IMR-90 (cell line): ENCODE measurements around the gene CPN2. TPM values are rescaled to one million over a fixed set of nuclear protein-coding genes. Genes with fewer than 3 reads are reported as not detected.

Source experiments
- ATAC-seq: fragments of 200-7000 bp; cut with Tn5 transposase; 2 replicates; pipeline ENCODE4 v1.9.1; 2020; ENCODE audit warnings: low read depth, mild to moderate bottlenecking, moderate library complexity
- BruUV-seq: library from RNA; stranded (reverse); fragments of 400-500 nt; replicated peaks from 2 replicates; lab custom pipeline; 2021; lab: Mats Ljungman, UMichigan
- CTCF ChIA-PET: fragments of 300-600 bp; formaldehyde crosslinking; extraction: SDS; loops from one replicate; lab custom pipeline; 2021; ENCODE audit warnings: antibody characterized with exemption; lab: Yijun Ruan, JAX
- POLR2A ChIA-PET: fragments of 300-600 bp; sonication (Branson Sonifier 250); formaldehyde crosslinking; loops from one replicate; lab custom pipeline; 2022; ENCODE audit warnings: antibody characterized with exemption; ENCODE audit not compliant: unreplicated experiment; lab: Charles Lee
- DNase-seq: peaks from one replicate; pipeline ENCODE4 v3.0.0; 2013
- H2AFZ ChIP-seq: replicated peaks from 2 replicates; pipeline ENCODE3; 2013; ENCODE audit warnings: low read length, mild to moderate bottlenecking; ENCODE audit not compliant: poor library complexity
- H2AK5ac ChIP-seq: 2 replicates; pipeline ENCODE4 v1.6.1; 2013; ENCODE audit warnings: low read depth, low read length, inconsistent platforms
- H2AK9ac ChIP-seq: replicated peaks from 2 replicates; pipeline ENCODE3; 2013; ENCODE audit warnings: mild to moderate bottlenecking, low read depth, low read length, moderate library complexity; ENCODE audit not compliant: poor library complexity
- H2BK120ac ChIP-seq: 2 replicates; pipeline ENCODE4 v1.6.1; 2013; ENCODE audit warnings: low read depth, low read length, inconsistent platforms
- H2BK15ac ChIP-seq: 3 replicates; pipeline ENCODE4 v1.6.1; 2013; ENCODE audit warnings: low read depth, low read length, inconsistent platforms
- H2BK20ac ChIP-seq: 2 replicates; pipeline ENCODE4 v1.6.1; 2013; ENCODE audit warnings: low read depth, mild to moderate bottlenecking, inconsistent platforms, low read length, moderate library complexity
- H2BK5ac ChIP-seq: 2 replicates; pipeline ENCODE4 v1.6.1; 2013; ENCODE audit warnings: mild to moderate bottlenecking, low read depth, low read length, inconsistent platforms; ENCODE audit not compliant: poor library complexity, severe bottlenecking
- H3K14ac ChIP-seq: replicated peaks from 2 replicates; pipeline ENCODE4 v1.6.1; 2013; ENCODE audit warnings: low read depth, low read length, inconsistent platforms
- H3K18ac ChIP-seq: 2 replicates; pipeline ENCODE4 v1.6.1; 2013; ENCODE audit warnings: low read depth, low read length, control low read depth
- H3K23ac ChIP-seq: 2 replicates; pipeline ENCODE4 v1.6.1; 2013; ENCODE audit warnings: low read depth, low read length, inconsistent platforms
- H3K27ac ChIP-seq: 2 replicates; pipeline ENCODE4 v1.5.1; 2013; ENCODE audit warnings: mild to moderate bottlenecking, control low read depth, low read length; ENCODE audit not compliant: insufficient read depth
- H3K27me3 ChIP-seq: 2 replicates; pipeline ENCODE4 v1.6.1; 2013; ENCODE audit warnings: low read length; ENCODE audit not compliant: control insufficient read depth, insufficient read depth
- H3K36me3 ChIP-seq: 2 replicates; pipeline ENCODE4 v1.6.1; 2013; ENCODE audit warnings: low read length, mixed read lengths; ENCODE audit not compliant: control insufficient read depth, insufficient read depth
- H3K4ac ChIP-seq: 2 replicates; pipeline ENCODE4 v1.6.1; 2013; ENCODE audit warnings: low read depth, low read length, inconsistent platforms
- H3K4me1 ChIP-seq: 2 replicates; pipeline ENCODE4 v1.6.1; 2013; ENCODE audit warnings: low read length, mixed read lengths; ENCODE audit not compliant: control insufficient read depth, insufficient read depth
- H3K4me2 ChIP-seq: 2 replicates; pipeline ENCODE4 v1.6.1; 2013; ENCODE audit warnings: low read depth, mild to moderate bottlenecking, control low read depth, low read length, moderate library complexity
- H3K4me3 ChIP-seq: 2 replicates; pipeline ENCODE4 v1.5.1; 2013; ENCODE audit warnings: low read depth, mild to moderate bottlenecking, control low read depth, low read length, moderate library complexity; ENCODE audit not compliant: insufficient read depth
- H3K56ac ChIP-seq: 2 replicates; pipeline ENCODE4 v1.6.1; 2013; ENCODE audit warnings: low read length, inconsistent platforms; ENCODE audit not compliant: insufficient read depth; ENCODE audit errors: extremely low read depth
- H3K79me1 ChIP-seq, 2 experiments: 2 replicates each; pipeline ENCODE4 v1.6.1; 2013; ENCODE audit warnings: low read length in 2 of 2, inconsistent platforms in 1 of 2, low read depth in 1 of 2
- H3K9ac ChIP-seq: 2 replicates; pipeline ENCODE4 v1.6.1; 2013; ENCODE audit warnings: low read depth, low read length, control low read depth
- H3K9me1 ChIP-seq: 2 replicates; pipeline ENCODE4 v1.6.1; 2013; ENCODE audit warnings: low read length, inconsistent platforms; ENCODE audit not compliant: insufficient read depth
- H3K9me3 ChIP-seq: 2 replicates; pipeline ENCODE4 v1.6.1; 2013; ENCODE audit warnings: low read length; ENCODE audit not compliant: control insufficient read depth, insufficient read depth
- H4K20me1 ChIP-seq: 2 replicates; pipeline ENCODE4 v1.6.1; 2013; ENCODE audit warnings: low read length, inconsistent platforms; ENCODE audit not compliant: insufficient read depth
- H4K5ac ChIP-seq: 2 replicates; pipeline ENCODE4 v1.6.1; 2013; ENCODE audit warnings: mild to moderate bottlenecking, low read depth, low read length, control low read depth
- H4K8ac ChIP-seq, 2 experiments: 2 replicates each; pipeline ENCODE4 v1.6.1; 2013; ENCODE audit warnings: low read depth in 2 of 2, low read length in 2 of 2, control low read depth in 1 of 2, inconsistent platforms in 1 of 2
- H4K91ac ChIP-seq: 2 replicates; pipeline ENCODE4 v1.6.1; 2013; ENCODE audit warnings: low read depth, low read length, inconsistent platforms; ENCODE audit not compliant: insufficient read depth
- BHLHE40 ChIP-seq: fragments of 150-350 bp; IDR thresholded peaks from 2 replicates; pipeline ENCODE4 v1.6.1; 2016; ENCODE audit warnings: mild to moderate bottlenecking, low read depth, low read length
- MAZ ChIP-seq: IDR thresholded peaks from 2 replicates; pipeline ENCODE4 v1.6.1; 2012; ENCODE audit warnings: low read depth, mild to moderate bottlenecking, low read length, improper control_type of control experiment, moderate library complexity, borderline replicate concordance
- MXI1 ChIP-seq: IDR thresholded peaks from 2 replicates; pipeline ENCODE4 v1.6.1; 2012; ENCODE audit warnings: low read depth, mild to moderate bottlenecking, low read length, moderate library complexity, borderline replicate concordance
- WGBS, 2 experiments: methylation state at CpG; one replicate each; pipeline versions ENCODE4 v1.1.5 to v1.1.7; 2013; ENCODE audit warnings: missing lambda C conversion rate in 2 of 2; ENCODE audit not compliant: insufficient read length in 1 of 2; ENCODE audit errors: extremely low coverage in 2 of 2; 5-methylcytosine and 5-hydroxymethylcytosine counted together
- dilution Hi-C: fragments of 300-500 bp; cut with HindIII; formaldehyde crosslinking; loops from one replicate; pipeline ENCODE4 v1.14.3; 2018; ENCODE audit warnings: low sequenced_read_pairs; ENCODE audit not compliant: unreplicated experiment
- in situ Hi-C: fragments of 300-500 bp; cut with MboI; formaldehyde crosslinking; loops from 3 replicates; pipeline ENCODE4 v1.14.3; 2019; ENCODE audit warnings: low sequenced_read_pairs, inconsistent platforms, mixed read lengths
- intact Hi-C: fragments of 100-400 bp; cut with micrococcal nuclease; formaldehyde crosslinking; loops from 2 replicates; pipeline ENCODE4 v1.10.0; 2022
- polyA plus RNA-seq, 3 experiments: library from polyadenylated mRNA; depleted of rRNA; stranded (reverse); fragments of >200 nt; gene quantifications; 2 replicates each; pipeline ENCODE4 v1.2.3, GENCODE V29; 2012; ENCODE audit warnings: low replicate concordance in 1 of 3
- total RNA-seq: library from RNA; depleted of rRNA; stranded (reverse); fragments of >200 nt; gene quantifications from 2 replicates; pipeline ENCODE4 v1.2.3, GENCODE V29; 2012
- TF ChIP-seq, protein P1 (sequence below): conservative IDR thresholded peaks from 2 replicates; pipeline ENCODE4 v1.5.1; 2012; ENCODE audit warnings: mild to moderate bottlenecking, low read depth, low read length, improper control_type of control experiment

The CPN2 gene
- total and polyA plus RNA-seq, 2 of the 4 experiments (the other 2 are of a cell fraction) = 0.07 TPM; not detected in 1

DNA sequence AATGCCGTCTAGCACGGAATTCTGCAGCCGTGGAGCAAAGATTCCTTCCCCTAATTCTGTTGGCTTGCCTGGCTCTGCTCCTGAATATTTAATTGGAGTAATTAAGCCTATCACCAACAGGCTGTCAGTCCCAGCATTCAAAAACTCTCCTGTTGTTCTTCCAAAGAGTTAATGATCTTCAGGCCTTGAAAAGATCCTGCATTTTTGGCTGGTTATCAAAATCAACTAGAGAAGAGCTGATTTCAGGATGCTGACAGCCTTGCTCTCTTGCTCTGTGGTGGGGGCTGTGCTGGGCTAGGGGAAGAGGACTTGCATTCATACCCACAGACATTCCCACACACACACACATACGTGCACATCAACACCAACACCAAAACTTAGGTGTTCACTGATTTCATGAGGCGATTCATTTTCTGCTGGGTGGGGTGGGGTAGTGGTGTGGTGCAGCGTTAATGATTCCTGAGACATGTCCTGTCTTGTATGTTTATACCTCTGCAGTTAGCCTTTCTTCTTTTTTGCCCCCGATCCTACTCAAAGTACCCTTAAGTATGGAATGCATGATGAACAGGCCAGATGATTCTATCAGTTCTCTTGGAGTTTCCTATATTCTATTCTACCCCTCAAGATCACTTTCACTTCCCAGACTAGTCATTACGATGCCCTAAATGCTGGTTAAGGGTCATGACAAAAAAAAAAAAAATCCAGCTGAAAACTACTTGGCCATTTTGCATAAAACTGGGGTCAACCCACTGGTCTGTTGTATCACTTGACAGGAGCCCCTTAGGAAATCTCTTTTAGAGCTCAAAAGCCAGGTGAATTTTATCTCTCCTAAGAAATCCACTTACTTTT is 42.3 kb downstream of the CPN2 start:
- H3K14ac ChIP-seq = no peak overlapping the region
- H3K9me1 ChIP-seq = no peaks in the 10 kb centered on the region
- no peak overlapping the region for H2BK120ac ChIP-seq
- H3K36me3 ChIP-seq = no peaks in the 10 kb centered on the region
- no peak overlapping the region for H4K91ac ChIP-seq
- no peak overlapping the region for H2BK15ac ChIP-seq
- H4K20me1 ChIP-seq = no peaks in the 10 kb centered on the region
- no peaks in the 10 kb centered on the region for H3K9me3 ChIP-seq
- no peak overlapping the region for H3K9ac ChIP-seq
- no peak overlapping the region for H3K18ac ChIP-seq
- H2AK5ac ChIP-seq = no peak overlapping the region
- no peak overlapping the region for H3K4ac ChIP-seq
- no peak for DNase-seq
- H2AFZ ChIP-seq = no peak overlapping the region
- H3K4me1 ChIP-seq = peaks cover 3% of the 10 kb centered on the region; the same call in 1 of the 2 replicates
- WGBS, 2 experiments = no CpG with 5 or more reads among the region's 8 CpGs
- intact Hi-C loops (no loop called here), in situ Hi-C loops (no loop called here), dilution Hi-C loops (no loop called here)
- no peaks in the 10 kb centered on the region for H3K79me1 ChIP-seq
- H3K23ac ChIP-seq = no peak overlapping the region
- H3K27ac ChIP-seq = no peak overlapping the region
- H2BK20ac ChIP-seq = no peak overlapping the region
- POLR2A ChIA-PET = no interaction called here
- H3K4me3 ChIP-seq = no peak overlapping the region
- H4K5ac ChIP-seq = no peak overlapping the region
- H3K4me2 ChIP-seq = no peak overlapping the region
- H3K27me3 ChIP-seq = peaks cover 80% of the 10 kb centered on the region
- no peak overlapping the region for H2AK9ac ChIP-seq
- CTCF ChIA-PET = interaction anchor here (1.5 to 1.8 kb wide), 2 partner anchors 11 to 528 kb away, joined by 3 to 6 read pairs; no protein-coding TSS in a partner anchor
- TF ChIP-seq MXI1 (no peak), MAZ (no peak), BHLHE40 (no peak)
- TF ChIP-seq, protein P1, sequence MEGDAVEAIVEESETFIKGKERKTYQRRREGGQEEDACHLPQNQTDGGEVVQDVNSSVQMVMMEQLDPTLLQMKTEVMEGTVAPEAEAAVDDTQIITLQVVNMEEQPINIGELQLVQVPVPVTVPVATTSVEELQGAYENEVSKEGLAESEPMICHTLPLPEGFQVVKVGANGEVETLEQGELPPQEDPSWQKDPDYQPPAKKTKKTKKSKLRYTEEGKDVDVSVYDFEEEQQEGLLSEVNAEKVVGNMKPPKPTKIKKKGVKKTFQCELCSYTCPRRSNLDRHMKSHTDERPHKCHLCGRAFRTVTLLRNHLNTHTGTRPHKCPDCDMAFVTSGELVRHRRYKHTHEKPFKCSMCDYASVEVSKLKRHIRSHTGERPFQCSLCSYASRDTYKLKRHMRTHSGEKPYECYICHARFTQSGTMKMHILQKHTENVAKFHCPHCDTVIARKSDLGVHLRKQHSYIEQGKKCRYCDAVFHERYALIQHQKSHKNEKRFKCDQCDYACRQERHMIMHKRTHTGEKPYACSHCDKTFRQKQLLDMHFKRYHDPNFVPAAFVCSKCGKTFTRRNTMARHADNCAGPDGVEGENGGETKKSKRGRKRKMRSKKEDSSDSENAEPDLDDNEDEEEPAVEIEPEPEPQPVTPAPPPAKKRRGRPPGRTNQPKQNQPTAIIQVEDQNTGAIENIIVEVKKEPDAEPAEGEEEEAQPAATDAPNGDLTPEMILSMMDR = no peak
- BruUV-seq = no TSS peak
- no peak for ATAC-seq
- no peak overlapping the region for H4K8ac ChIP-seq
- H2BK5ac ChIP-seq = no peak overlapping the region
- H3K56ac ChIP-seq = no peak overlapping the region
